HL-60/S4 treated with phorbol 12-myristate 13-acetate at 8.2 ng/mL for 4 days and 3 days (cell line): ENCODE data around the gene PBXIP1.
"Not testable (repeated sequence)": the region's sequence is repeated elsewhere in the genome, so short reads cannot be mapped to it uniquely, and the experiment has no call there.

Experiments used
- in situ Hi-C: fragments of 300-500 bp; cut with MboI; formaldehyde crosslinking; loops from 2 replicates; pipeline ENCODE4 v1.15.0; 2022; ENCODE audit warnings: low sequenced_read_pairs

PBXIP1 gene

GRCh38 chr1:154995301-154995983 lies 39.5 kb upstream of the PBXIP1 start:
- in situ Hi-C loops, result not testable (repeated sequence)

- in situ Hi-C loops, result no loop called here
Observed at GRCh38 chr1:154994591-154994990, 38.7 kb upstream of the PBXIP1 start.

GRCh38 chr1:154994269-154994587 lies 38.3 kb upstream of the PBXIP1 start:
- in situ Hi-C loops, result no loop called here

GRCh38 chr1:154993572-154994268 lies 37.8 kb upstream of the PBXIP1 start, which contains the start of gene LENEP:
TSS of gene LENEP (plus strand) at chr1:154993586. CDS start at chr1:154993608, 22 bp downstream.
- in situ Hi-C loops, result no loop called here

- in situ Hi-C loops, result no loop called here
Observed at GRCh38 chr1:154992721-154993571, 37.0 kb upstream of the PBXIP1 start.

GRCh38 chr1:154990276-154990675 lies 34.4 kb upstream of the PBXIP1 start:
- in situ Hi-C loops, result no loop called here

GRCh38 chr1:154989195-154989860 lies 33.4 kb upstream of the PBXIP1 start:
- in situ Hi-C loops, result no loop called here

- in situ Hi-C loops, result no loop called here
Observed at GRCh38 chr1:154988058-154988954, 32.4 kb upstream of the PBXIP1 start.

GRCh38 chr1:154987326-154987725 lies 31.4 kb upstream of the PBXIP1 start:
- in situ Hi-C loops, result no loop called here

GRCh38 chr1:154986736-154987135 lies 30.8 kb upstream of the PBXIP1 start:
- in situ Hi-C loops, result not testable (repeated sequence)

- in situ Hi-C loops, result no loop called here
Observed at GRCh38 chr1:154983776-154984466, 28.0 kb upstream of the PBXIP1 start.

- in situ Hi-C loops, result no loop called here
Observed at GRCh38 chr1:154982897-154983648, 27.2 kb upstream of the PBXIP1 start, which contains the start of gene FLAD1. TSS of gene FLAD1 (plus strand) at chr1:154983344. CDS start at chr1:154983695, 351 bp downstream.

- in situ Hi-C loops, result no loop called here
Observed at GRCh38 chr1:154982341-154982740, 26.4 kb upstream of the PBXIP1 start.

GRCh38 chr1:154978360-154978759 lies 22.5 kb upstream of the PBXIP1 start:
- in situ Hi-C loops, result no loop called here

- in situ Hi-C loops, result not testable (repeated sequence)
Observed at GRCh38 chr1:154977762-154978161, 21.9 kb upstream of the PBXIP1 start.

- in situ Hi-C loops, result no loop called here
Observed at GRCh38 chr1:154975409-154976059, 19.6 kb upstream of the PBXIP1 start.

- in situ Hi-C loops, result no loop called here
Observed at GRCh38 chr1:154974808-154975408, 19.0 kb upstream of the PBXIP1 start.
